Large intestine (tissue), 3 donors: Measurements from ENCODE around the gene RASSF9. TPM values are rescaled to one million over a fixed set of nuclear protein-coding genes. Genes with fewer than 3 reads are reported as not detected.

ENCODE experiments used
- DNase-seq, 2 donors: peaks; one replicate each; pipeline versions ENCODE4 v3.0.0 to v3.0.0-alpha.2; 2013
- H3K27ac ChIP-seq: one replicate; pipeline ENCODE4 v1.5.1; 2013; ENCODE audit warnings: low read length
- H3K27me3 ChIP-seq: 2 replicates; pipeline ENCODE4 v1.6.1; 2013; ENCODE audit warnings: low read length; ENCODE audit not compliant: control insufficient read depth, insufficient read depth
- H3K36me3 ChIP-seq: 2 replicates; pipeline ENCODE4 v1.6.1; 2013; ENCODE audit warnings: low read length; ENCODE audit not compliant: control insufficient read depth, insufficient read depth
- H3K4me1 ChIP-seq: one replicate; pipeline ENCODE4 v1.6.1; 2013; ENCODE audit warnings: low read length; ENCODE audit not compliant: control insufficient read depth, insufficient read depth
- H3K4me3 ChIP-seq: one replicate; pipeline ENCODE4 v1.5.1; 2013; ENCODE audit warnings: low read length
- H3K9me3 ChIP-seq: one replicate; pipeline ENCODE4 v1.6.1; 2013; ENCODE audit warnings: mild to moderate bottlenecking, low read depth, low read length, moderate library complexity; ENCODE audit not compliant: control insufficient read depth
- WGBS: methylation state at CpG from one replicate; pipeline ENCODE4 v1.1.5; 2013; ENCODE audit warnings: low lambda C conversion rate; ENCODE audit not compliant: insufficient coverage; 5-methylcytosine and 5-hydroxymethylcytosine counted together
- polyA plus RNA-seq: library from polyadenylated mRNA; unstranded; fragments of 120-200 nt; gene quantifications from one replicate; pipeline ENCODE4 v1.2.1, GENCODE V29; 2013

RASSF9 gene
- polyA plus RNA-seq, 1 donor = 2.4 TPM

DNA sequence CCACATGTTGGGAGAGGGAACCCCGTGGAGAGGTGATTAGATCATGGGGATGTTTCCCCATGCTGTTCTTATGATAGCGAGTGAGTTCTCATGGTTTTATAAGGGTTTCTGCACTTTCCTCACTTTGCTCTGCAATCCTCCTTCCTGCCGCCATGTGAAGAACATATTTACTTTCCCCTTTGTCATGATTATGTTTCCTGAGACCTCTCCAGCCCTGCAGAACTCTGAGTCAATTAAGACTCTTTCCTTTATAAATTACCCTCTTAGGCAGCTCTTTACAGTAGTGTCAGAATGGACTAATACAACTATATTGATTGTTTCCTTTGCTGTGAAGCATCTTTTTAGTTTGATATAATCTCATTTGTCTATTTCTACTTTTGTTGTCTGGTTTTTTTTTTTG lies 13.1 kb upstream of the RASSF9 start:
- no peaks in the 10 kb centered on the region for H3K27me3 ChIP-seq
- no CpG with 5 or more reads among the region's 3 CpGs for WGBS
- H3K9me3 ChIP-seq = no peaks in the 10 kb centered on the region
- H3K4me1 ChIP-seq = peaks cover 4% of the 10 kb centered on the region
- no peak for DNase-seq
- H3K4me3 ChIP-seq = no peak overlapping the region
- no peak overlapping the region for H3K27ac ChIP-seq
- H3K36me3 ChIP-seq = no peaks in the 10 kb centered on the region

DNA sequence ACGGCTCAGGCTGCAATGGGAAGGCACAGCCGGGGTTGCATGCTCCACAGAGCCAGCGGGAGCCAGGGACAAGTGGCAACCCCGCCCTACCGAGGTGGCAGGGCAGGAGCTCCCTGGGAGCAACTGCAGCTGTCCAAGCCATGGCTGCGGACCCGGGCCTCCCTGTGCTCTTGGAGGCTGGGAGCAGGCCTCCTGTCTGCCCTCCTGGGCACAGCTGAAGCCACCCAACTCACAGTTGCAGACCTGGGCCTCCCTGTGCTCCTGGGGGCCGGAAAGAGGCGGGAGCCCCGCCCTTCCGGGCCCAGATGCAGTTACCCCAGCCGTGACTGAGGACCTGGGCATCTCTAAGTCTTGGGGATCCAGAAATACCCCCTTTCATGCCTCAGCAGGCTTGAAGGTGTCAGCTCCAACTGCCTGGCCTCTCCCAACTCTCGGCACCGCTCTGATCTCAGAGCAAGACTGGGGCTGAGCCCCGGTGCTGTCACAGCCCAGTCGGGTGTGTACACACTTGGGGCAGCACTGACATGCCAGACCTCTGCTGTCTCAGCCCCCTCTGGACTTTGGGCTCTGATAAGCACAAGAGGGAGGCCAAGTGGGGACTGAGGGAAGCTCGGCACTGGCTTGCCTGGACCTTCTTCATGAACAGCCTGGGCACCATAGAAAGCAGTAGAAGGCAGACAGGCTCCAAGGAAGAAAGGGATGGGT lies 7.5 kb upstream of the RASSF9 start:
- Histone ChIP-seq H3K9me3 (no peaks in the 10 kb centered on the region), H3K27me3 (no peaks in the 10 kb centered on the region), H3K36me3 (no peaks in the 10 kb centered on the region), H3K4me1 (peaks cover 16% of the 10 kb centered on the region), H3K27ac (peak overlapping the region; percentile 62), H3K4me3 (no peak overlapping the region)
- WGBS = no CpG with 5 or more reads among the region's 17 CpGs
- DNase-seq = peak; percentile 77 to 87

DNA sequence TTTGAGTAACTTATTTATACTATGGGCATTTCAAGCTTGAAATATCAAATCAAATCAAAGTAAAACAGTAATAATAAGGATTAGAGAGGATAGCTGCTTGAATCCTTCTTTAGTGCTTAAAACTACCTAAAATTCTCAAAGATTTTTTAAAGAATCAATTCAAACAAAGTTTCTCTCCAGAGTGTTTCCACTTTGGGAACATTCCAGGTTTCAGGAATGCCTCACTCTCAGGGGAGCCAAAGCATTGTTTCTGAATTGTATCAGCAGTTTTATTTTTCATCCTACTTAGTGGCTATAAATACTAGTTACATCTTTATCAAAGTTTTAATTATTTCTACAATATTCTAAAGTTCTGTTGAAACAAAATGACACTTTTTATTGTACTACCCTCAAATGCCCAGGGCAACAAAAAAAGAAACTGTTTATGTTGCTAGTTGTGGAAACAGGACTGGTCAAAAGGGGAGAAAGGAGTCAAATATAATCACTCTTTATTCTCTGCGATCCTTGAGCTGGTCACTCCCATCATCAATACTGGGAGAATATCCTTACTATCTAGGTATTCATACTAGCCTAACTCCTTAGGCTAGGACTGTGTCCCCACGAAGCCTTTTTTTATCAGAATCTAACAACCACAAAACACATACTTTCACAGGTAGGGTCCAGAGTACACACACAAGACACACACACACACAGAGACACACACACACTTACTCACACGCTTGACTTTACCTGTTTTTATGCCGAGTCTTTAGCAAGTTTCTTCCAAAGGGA lies 598 bp downstream of the RASSF9 start:
- H3K27ac ChIP-seq = peak overlapping the region; percentile 78
- H3K4me1 ChIP-seq = peaks cover 9% of the 10 kb centered on the region
- no peaks in the 10 kb centered on the region for H3K9me3 ChIP-seq
- no peaks in the 10 kb centered on the region for H3K36me3 ChIP-seq
- WGBS = no CpG with 5 or more reads among the region's 4 CpGs
- peak in 1 of 2 donors; percentile 69 for DNase-seq
- H3K27me3 ChIP-seq = no peaks in the 10 kb centered on the region
- peak overlapping the region; percentile 13 for H3K4me3 ChIP-seq

DNA sequence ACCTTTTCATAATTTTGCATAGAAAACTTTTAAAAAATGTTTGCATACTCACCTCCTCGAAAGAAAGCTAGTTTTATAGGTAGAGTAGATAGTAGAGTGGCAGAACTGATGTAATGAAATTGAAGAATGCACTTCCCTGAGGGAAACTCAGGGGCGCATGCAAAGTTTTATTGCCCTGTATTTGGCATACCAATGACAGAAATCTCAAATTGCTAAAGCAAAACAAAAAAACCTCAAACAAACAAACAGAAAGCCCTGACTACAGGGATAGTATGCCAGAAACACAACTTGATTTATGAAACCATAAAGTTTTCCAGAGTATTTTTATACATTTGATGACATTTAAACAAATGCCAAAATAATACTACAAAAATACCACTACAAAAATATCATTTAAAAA lies 1.8 kb downstream of the RASSF9 start:
- Histone ChIP-seq H3K9me3 (no peaks in the 10 kb centered on the region), H3K36me3 (no peaks in the 10 kb centered on the region), H3K27me3 (no peaks in the 10 kb centered on the region), H3K27ac (no peak overlapping the region), H3K4me1 (peaks cover 9% of the 10 kb centered on the region), H3K4me3 (no peak overlapping the region)
- DNase-seq = no peak
- WGBS = 0% methylated on average over 1 of the region's 2 CpGs

DNA sequence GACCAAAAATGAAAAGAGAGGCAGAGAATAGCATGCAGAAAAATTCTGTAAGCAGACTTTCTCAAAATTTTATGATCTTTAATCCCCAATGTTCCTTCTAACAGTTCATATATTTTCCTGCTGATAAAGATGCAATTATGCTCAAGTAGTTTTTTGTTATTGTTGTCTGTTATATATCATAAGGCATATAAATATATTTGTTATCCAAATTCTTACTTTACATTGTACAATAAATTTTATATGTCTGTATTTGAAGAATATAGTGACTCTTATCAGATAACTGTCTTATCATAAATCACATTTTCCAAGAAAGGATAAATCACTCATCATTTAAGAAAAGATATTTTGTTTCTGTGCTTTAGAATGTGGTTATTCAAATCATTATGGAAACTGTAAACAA lies 2.6 kb downstream of the RASSF9 start:
- no peak overlapping the region for H3K4me3 ChIP-seq
- peaks cover 9% of the 10 kb centered on the region for H3K4me1 ChIP-seq
- no peak overlapping the region for H3K27ac ChIP-seq
- H3K36me3 ChIP-seq = no peaks in the 10 kb centered on the region
- no peaks in the 10 kb centered on the region for H3K9me3 ChIP-seq
- no peaks in the 10 kb centered on the region for H3K27me3 ChIP-seq
- no peak for DNase-seq

DNA sequence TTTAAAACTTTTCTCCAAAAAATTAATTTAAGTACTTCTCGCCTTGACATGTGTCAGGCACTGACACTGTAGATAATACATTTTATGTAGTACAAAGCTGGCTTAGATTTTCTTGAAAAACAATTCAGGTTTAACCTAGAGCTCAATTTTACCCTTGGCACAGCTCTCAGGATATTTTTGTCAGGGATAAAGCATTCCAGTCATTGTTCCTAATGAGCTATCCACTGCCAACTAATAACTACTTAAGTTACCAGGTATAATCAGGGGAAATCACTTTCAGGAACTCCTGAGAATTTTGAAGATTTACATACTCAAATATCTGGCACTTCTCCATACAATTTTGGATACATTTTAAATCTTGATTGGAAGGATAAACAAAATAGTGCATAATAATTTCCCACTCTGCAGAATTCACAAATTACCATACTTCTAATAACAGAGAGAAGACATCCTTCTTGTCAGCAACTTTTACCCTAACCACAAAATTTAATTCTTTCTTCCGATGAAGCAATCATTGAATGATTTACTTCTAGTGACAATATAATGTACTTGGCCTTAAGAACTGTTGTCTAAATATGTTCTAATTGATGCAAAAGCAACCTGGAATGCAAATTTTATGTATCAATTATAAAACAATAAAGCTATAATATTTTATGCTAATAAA lies 4.8 kb downstream of the RASSF9 start:
- Histone ChIP-seq H3K27me3 (no peaks in the 10 kb centered on the region), H3K9me3 (no peaks in the 10 kb centered on the region), H3K27ac (no peak overlapping the region), H3K36me3 (no peaks in the 10 kb centered on the region), H3K4me3 (no peak overlapping the region), H3K4me1 (peaks cover 2% of the 10 kb centered on the region)
- 100% methylated on average over 1 of the region's 2 CpGs for WGBS
- no peak for DNase-seq

DNA sequence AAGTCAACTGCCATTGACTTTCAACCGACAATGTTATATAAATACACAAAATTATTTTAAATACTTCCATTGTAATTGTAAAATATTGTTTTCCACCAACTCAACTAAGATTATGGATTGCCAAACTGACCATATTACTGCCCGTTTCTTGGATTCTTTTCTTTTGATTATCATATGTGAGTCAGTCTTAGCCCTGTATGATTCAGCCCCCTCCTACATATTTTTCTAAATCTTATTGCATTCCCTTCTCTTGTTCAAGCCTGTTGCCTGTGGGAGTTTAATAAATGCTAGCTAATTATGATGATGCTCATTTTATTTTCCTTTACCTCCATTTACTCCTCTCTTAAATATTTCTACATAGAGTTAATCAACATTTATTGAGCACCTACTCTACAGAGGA lies 6.8 kb downstream of the RASSF9 start:
- Histone ChIP-seq H3K4me3 (no peak overlapping the region), H3K27ac (no peak overlapping the region), H3K36me3 (no peaks in the 10 kb centered on the region), H3K9me3 (no peaks in the 10 kb centered on the region), H3K4me1 (peaks cover 6% of the 10 kb centered on the region), H3K27me3 (no peaks in the 10 kb centered on the region)
- 70% methylated on average over 1 of the region's 2 CpGs for WGBS
- no peak for DNase-seq

DNA sequence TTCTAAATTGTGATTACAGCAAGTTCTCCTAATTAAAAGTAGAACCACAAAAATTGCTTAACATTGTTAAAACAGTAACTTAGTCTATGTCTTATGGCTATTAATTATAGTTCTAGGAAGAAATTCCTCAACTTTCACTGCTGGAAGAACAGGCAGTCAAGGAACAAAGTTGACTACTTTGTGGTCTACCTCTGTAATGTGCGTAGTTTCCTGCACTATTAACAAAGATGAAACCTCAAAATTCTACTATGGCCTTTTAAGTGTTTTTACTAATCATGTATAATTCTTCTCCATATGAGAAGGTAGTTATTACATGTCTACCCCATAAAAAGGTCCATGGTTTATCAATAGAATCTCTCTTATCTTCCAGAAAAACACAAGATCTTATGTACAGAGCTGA lies 7.6 kb downstream of the RASSF9 start:
- Histone ChIP-seq H3K9me3 (no peaks in the 10 kb centered on the region), H3K4me1 (peaks cover 6% of the 10 kb centered on the region), H3K4me3 (no peak overlapping the region), H3K27ac (no peak overlapping the region), H3K36me3 (no peaks in the 10 kb centered on the region), H3K27me3 (no peaks in the 10 kb centered on the region)
- 100% methylated on average over 1 of the region's 1 CpG for WGBS
- DNase-seq = no peak

DNA sequence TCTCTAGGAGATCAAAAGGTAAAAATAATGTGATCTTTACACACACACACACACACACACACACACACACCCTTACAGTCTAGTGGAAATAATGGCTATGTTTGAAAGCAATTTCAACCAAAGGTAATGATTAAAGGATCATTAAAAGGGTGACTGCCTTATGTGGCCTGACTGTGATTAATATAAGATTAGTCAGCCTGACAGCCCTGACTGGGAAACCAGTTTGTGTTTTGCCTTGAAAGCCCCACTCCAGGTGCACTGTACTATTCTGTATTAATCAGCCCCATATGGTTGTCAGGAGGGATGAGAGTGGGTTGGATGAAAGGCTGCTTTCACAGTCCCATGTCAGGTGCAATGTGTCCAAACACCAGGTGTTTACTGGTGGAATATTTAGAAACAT lies 10.5 kb downstream of the RASSF9 start:
- Histone ChIP-seq H3K27me3 (no peaks in the 10 kb centered on the region), H3K27ac (no peak overlapping the region), H3K4me3 (no peak overlapping the region), H3K9me3 (no peaks in the 10 kb centered on the region), H3K4me1 (peaks cover 6% of the 10 kb centered on the region), H3K36me3 (no peaks in the 10 kb centered on the region)
- peak; percentile 18 to 64 for DNase-seq

DNA sequence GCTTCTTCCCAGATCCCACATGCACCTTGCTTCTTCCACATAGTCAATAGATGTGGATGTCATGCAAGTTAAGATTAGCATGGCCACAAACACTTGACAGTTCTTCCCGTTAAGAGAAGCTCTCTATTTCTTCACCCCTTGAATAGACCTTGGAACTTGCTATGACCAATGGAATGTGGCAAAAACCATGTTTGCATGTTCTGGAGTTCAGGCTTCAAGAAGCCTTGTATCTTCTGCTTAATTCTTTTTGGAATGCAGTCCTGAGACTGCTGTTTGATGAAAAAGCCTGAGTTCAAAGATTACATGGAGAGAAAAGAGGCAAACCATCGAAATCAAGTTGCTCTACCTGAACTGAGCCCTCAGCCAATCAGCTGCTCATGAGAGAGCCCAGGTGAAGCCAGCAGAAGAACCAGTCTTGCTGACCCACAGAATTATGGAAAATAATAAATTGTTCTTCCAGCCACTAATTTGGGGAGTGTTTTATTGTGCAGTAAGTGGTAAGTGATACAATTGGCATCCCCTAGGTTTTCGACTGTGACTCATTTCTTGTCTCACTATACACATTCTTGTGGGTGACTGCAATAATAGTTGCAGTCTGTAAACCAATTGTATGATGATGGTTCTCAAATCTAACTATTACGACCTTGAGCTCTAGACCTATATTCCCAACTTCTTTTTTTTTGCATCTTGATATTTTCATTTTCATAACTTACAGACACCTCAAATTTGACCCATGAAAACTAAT lies 12.6 kb downstream of the RASSF9 start:
- Histone ChIP-seq H3K4me3 (no peak overlapping the region), H3K27me3 (no peaks in the 10 kb centered on the region), H3K9me3 (no peaks in the 10 kb centered on the region), H3K36me3 (no peaks in the 10 kb centered on the region), H3K4me1 (peaks cover 6% of the 10 kb centered on the region), H3K27ac (no peak overlapping the region)
- no peak for DNase-seq
- WGBS = 80% methylated on average over 1 of the region's 4 CpGs
